Left cardiac atrium (tissue), 4 donors: ENCODE measurements around the gene BTBD2. TPM values are rescaled to one million over a fixed set of nuclear protein-coding genes. Genes with fewer than 3 reads are reported as not detected.

Experiments
- ATAC-seq, 2 donors: fragments of 200-7000 bp; cut with Tn5 transposase; one replicate each; pipeline ENCODE4 v1.9.1; 2020; ENCODE audit warnings: mild to moderate bottlenecking in 2 of 2, moderate library complexity in 2 of 2
- DNase-seq: peaks from one replicate; pipeline ENCODE4 v3.0.0-alpha.2; 2020
- intact Hi-C, 2 donors: fragments of 100-400 bp; cut with DNase I; formaldehyde crosslinking; loops; one replicate each; pipeline versions ENCODE4 v1.14.1 to v1.15.1; 2022 to 2023
- total RNA-seq, 2 donors: library from RNA; stranded (reverse); fragmentation: NEBNext Ultra II Directional; extraction: Animal tissue kit (Norgen Biotek cat#: 25700); gene quantifications; one replicate each; pipeline ENCODE4 v1.2.1, GENCODE V29; 2021
- donor health status: DM: no; HTN: yes; CAD: no.
- donor health status: DM: no; HTN: yes; CAD: no; lungs with severe emphysema.
- donor health status: DM: yes; HTN: yes; CAD: no.
- donor health status: Dilated cardiomyopathy.

The BTBD2 gene
- total RNA-seq, 2 donors from 2014 or later = 51.4 to 54.3 TPM

- intact Hi-C loops = no loop called here
- ATAC-seq (no peak), DNase-seq (no peak)
Measured at GRCh38 chr19:1936430-1936829, 79.1 kb downstream of the BTBD2 start.

DNA sequence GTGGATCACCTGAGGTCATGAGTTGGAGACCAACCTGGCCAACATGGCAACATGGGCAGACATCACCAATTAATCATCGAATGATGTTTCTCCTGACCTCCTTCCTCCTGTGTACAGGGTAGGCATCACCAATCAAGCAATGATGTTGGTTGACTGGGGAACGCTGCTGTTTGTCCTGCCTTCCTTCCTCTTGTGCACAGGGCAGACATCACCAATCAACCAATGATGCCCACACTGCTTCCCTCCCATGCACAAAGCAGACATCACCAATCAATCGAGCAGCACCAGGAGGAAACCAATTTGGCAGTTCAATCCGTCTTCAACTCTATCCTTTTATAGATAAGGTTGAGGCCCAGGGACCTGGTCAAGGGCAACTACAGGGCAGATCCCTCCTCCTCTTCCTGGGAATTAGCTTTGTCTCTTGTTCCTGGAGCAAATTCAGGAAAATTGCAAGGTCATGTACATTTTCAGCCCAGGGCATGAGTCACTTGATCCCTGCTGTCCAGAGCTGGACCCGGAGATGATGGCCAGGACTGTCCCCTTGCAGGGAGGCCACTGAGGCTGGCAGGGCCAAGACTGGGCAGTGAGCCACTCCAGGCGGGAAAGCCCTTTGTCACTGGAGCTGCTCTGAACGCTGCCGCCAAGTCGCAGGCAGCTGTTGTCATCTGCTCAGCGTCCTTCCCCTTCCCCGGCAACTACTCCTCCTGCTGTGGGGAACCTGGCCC is 79.9 kb downstream of the BTBD2 start:
- ATAC-seq = no peak
- intact Hi-C loops = no loop called here

More for the DNA sequence above, 79.9 kb downstream of the BTBD2 start:
- DNase-seq = peak; percentile 52

Other genes starting within 250 kb of the BTBD2 start
- gene ATP8B3, start 203.4 kb downstream of the BTBD2 start, total RNA-seq = 1 to 10 TPM in 1 of 2 donors, under 1 TPM in 1; 0.52 to 1.6 TPM
- gene REXO1, start 167.2 kb downstream of the BTBD2 start, total RNA-seq = 10 to 100 TPM; 14.8 to 22.3 TPM
- gene KLF16, start 152.1 kb downstream of the BTBD2 start, total RNA-seq = 10 to 100 TPM in 1 of 2 donors, 1 to 10 TPM in 1; 9.9 to 12.9 TPM
- 10 to 100 TPM; 60.8 to 66.1 TPM for gene ABHD17A, start 130.2 kb downstream of the BTBD2 start, total RNA-seq
- gene ADAT3, start 110.3 kb downstream of the BTBD2 start, total RNA-seq = 1 to 10 TPM; 2.3 to 3.0 TPM
- 10 to 100 TPM; 21.4 to 22.8 TPM for gene SCAMP4, start 110.3 kb downstream of the BTBD2 start, total RNA-seq
- gene CSNK1G2, start 74.5 kb downstream of the BTBD2 start, total RNA-seq = 10 to 100 TPM; 28.0 to 34.6 TPM
- 100 to 1,000 TPM; 127 to 174 TPM for gene MKNK2, start 35.5 kb upstream of the BTBD2 start, total RNA-seq
- gene MOB3A, start 80.6 kb upstream of the BTBD2 start, total RNA-seq = 10 to 100 TPM; 24.9 to 28.6 TPM
- 1 to 10 TPM in 1 of 2 donors, under 1 TPM in 1; 0.89 to 2.3 TPM for gene IZUMO4, start 81.2 kb upstream of the BTBD2 start, total RNA-seq
- gene AP3D1, start 135.9 kb upstream of the BTBD2 start, total RNA-seq = 100 to 1,000 TPM in 1 of 2 donors, 10 to 100 TPM in 1; 80.6 to 128 TPM
- gene DOT1L, start 148.2 kb upstream of the BTBD2 start, total RNA-seq = 10 to 100 TPM in 1 of 2 donors, 1 to 10 TPM in 1; 9.8 to 16.2 TPM
- gene PLEKHJ1, start 220.6 kb upstream of the BTBD2 start, total RNA-seq = 10 to 100 TPM; 45.2 to 45.7 TPM
- gene SF3A2, start 221.1 kb upstream of the BTBD2 start, total RNA-seq = 10 to 100 TPM; 28.8 to 34.4 TPM
- 1 to 10 TPM in 1 of 2 donors, under 1 TPM in 1; 0.80 to 1.6 TPM for gene AMH, start 233.6 kb upstream of the BTBD2 start, total RNA-seq
- gene JSRP1, start 240.7 kb upstream of the BTBD2 start, total RNA-seq = under 1 TPM in 1 of 2 donors, not detected in 1; 0.27 TPM